Small intestine (tissue), 7 donors: ENCODE results near the gene PTP4A2. TPM values are rescaled to one million over a fixed set of nuclear protein-coding genes. Genes with fewer than 3 reads are reported as not detected.

Source experiments
- DNase-seq, 2 donors: peaks; one replicate each; pipeline versions ENCODE4 v3.0.0 to v3.0.0-alpha.2; 2013
- FAIRE-seq: peaks from 2 replicates; lab custom pipeline; 2012; peaks lifted over from hg19 to GRCh38; lab: Jason Lieb, UNC
- H3K27ac ChIP-seq, 3 donors: one replicate each; pipeline ENCODE4 v1.5.1; 2013; ENCODE audit warnings: low read length in 2 of 3, mild to moderate bottlenecking in 2 of 3, control low read depth in 1 of 3, inconsistent platforms in 1 of 3, low read depth in 1 of 3, moderate library complexity in 1 of 3
- H3K27me3 ChIP-seq, 3 donors: one replicate each; pipeline ENCODE4 v1.6.1; 2013; ENCODE audit warnings: low read length in 3 of 3, inconsistent platforms in 1 of 3; ENCODE audit not compliant: control insufficient read depth in 3 of 3, insufficient read depth in 3 of 3
- H3K36me3 ChIP-seq, 3 donors: one replicate each; pipeline ENCODE4 v1.6.1; 2013; ENCODE audit warnings: low read length in 3 of 3, inconsistent platforms in 1 of 3, low read depth in 1 of 3, mild to moderate bottlenecking in 1 of 3, moderate library complexity in 1 of 3; ENCODE audit not compliant: control insufficient read depth in 3 of 3, insufficient read depth in 2 of 3
- H3K4me1 ChIP-seq, 3 donors: one replicate each; pipeline ENCODE4 v1.6.1; 2013; ENCODE audit warnings: low read length in 2 of 3, inconsistent platforms in 1 of 3, low read depth in 1 of 3, mild to moderate bottlenecking in 1 of 3, moderate library complexity in 1 of 3; ENCODE audit not compliant: control insufficient read depth in 3 of 3, insufficient read depth in 2 of 3
- H3K4me3 ChIP-seq, 3 donors: one replicate each; pipeline ENCODE4 v1.5.1; 2013; ENCODE audit warnings: low read length in 3 of 3, control low read depth in 1 of 3, inconsistent platforms in 1 of 3, low read depth in 1 of 3, mild to moderate bottlenecking in 1 of 3, moderate library complexity in 1 of 3
- H3K9me3 ChIP-seq, 2 donors: one replicate each; pipeline ENCODE4 v1.6.1; 2013; ENCODE audit warnings: low read depth in 1 of 2, low read length in 1 of 2; ENCODE audit not compliant: control insufficient read depth in 2 of 2, insufficient read depth in 1 of 2
- WGBS, 3 donors: extraction: QIAGEN DNeasy Blood & Tissue Kit; methylation state at CpG; one replicate each; pipeline ENCODE4 v1.1.7; 2013; 5-methylcytosine and 5-hydroxymethylcytosine counted together
- polyA plus RNA-seq, 4 donors: library from polyadenylated mRNA; stranded (reverse) in 3 of 4; unstranded in 1 of 4; fragments of 200-250 nt in 3 of 4; fragments of 120-200 nt in 1 of 4; gene quantifications; one replicate each; pipeline versions ENCODE4 v1.2.1 to v1.2.3, GENCODE V29; 2013
- donor health status: healthy with polysubstance abuse.
- donor health status: control.
- donor health status: control.
- donor health status: Bipolar disorder and iron deficiency.
- donor health status: healthy.

Gene PTP4A2
- polyA plus RNA-seq, 4 donors = 115 to 213 (median 124) TPM

DNA sequence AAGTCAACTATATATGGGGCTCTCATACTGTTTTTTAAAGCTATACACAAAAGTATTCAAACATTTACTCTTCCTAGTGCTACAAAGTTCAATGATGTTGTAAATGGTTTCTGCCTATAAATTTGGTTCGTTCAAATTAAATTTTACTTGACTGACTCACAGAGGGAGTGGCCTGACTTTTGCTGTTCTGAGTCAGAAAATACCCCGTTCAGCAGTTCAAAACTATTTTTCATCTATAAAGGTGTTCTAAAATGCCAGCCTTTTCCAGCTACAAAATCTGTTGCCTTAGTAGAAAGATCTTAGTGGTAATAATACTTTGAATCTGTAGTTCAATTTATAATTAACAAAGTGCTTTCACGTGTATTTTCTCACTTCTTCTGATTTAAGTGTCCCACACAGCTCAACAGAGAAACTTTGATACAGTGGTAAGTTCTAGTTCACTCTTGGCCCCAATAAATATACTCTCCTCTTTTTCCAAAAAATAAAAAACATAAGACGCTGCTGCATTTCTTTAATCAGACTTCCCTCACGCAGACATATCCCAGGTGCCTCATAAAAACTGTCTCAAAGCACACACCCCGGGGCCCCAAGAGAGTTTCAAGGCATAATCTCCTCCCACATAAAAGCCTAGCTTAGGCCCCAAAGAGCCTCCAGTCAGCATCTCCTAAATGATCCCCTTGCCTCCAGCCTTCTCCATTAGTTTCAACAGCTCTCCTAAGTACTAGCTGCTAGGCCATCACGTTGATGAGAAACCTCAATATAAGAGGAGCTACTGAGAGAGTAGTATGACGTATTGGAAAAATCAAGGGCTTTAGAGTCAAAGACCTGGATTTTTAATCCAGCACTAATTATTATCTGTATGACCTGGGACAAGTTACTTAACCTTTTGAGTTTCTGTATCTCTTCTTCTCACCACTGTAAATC is 3.2 kb downstream of the PTP4A2 start:
- WGBS, 3 donors = 6 to 16% (median 6%) methylated on average over 8 of the region's 8 CpGs
- Histone ChIP-seq H3K27ac (peak overlapping the region; percentile 35 to 96 (median 61)), H3K4me3 (peak overlapping the region in 2 of 3 donors; percentile 0 to 2), H3K9me3 (no peaks in the 10 kb centered on the region), H3K4me1 (peaks cover 3 to 55% (median 22%) of the 10 kb centered on the region in 3 donors), H3K36me3 (peaks cover 0 to 10% (median 2%) of the 10 kb centered on the region in 3 donors), H3K27me3 (no peaks in the 10 kb centered on the region)
- DNase-seq = peak; percentile 66 to 68
- FAIRE-seq = no peak

DNA sequence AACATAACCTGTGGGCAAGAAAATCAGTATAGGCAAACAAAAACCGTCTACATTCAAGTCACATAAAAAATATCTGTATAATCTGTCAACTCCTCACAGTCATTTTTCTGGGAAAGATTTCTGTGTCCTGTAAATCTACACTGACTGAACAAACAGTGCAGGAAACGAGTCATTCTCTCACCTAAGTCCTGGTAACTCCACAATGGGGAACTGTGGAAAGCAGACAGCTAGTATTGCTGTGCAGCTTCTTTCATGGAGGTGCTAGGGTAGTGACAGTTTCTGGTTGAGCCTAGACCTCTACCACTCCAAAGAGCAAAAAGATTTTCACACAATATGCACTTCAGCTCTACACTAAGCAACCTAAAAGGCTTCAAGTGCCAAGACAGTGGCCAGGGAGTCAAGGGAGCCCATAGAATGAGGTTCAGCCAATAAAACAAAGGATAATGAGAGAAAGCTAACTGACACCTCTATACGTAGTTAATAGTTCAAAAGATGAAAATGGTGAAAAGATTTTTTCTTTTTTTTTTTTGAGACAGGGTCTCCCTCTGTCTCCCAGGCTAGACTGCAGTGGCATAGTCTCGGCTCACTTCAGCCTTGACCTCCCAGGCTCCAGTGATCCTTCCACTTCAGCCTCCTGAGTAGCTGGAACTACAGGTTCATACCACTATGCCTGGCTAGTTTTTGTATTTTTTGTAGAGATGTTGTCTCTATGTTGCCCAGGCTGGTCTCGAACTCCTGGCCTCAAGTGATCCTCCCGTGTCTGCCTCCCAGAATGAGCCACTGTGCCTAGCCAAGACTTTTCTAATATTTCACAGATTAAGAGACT is 5.5 kb downstream of the PTP4A2 start:
- no peaks in the 10 kb centered on the region for H3K27me3 ChIP-seq
- H3K4me1 ChIP-seq = peaks cover 0 to 47% (median 25%) of the 10 kb centered on the region in 3 donors
- peak overlapping the region; percentile 52 to 79 (median 56) for H3K27ac ChIP-seq
- no peak overlapping the region for H3K4me3 ChIP-seq
- no peak for DNase-seq
- WGBS, 3 donors = 44 to 53% (median 53%) methylated on average over 6 of the region's 6 CpGs
- peaks cover 0 to 10% (median 2%) of the 10 kb centered on the region in 3 donors for H3K36me3 ChIP-seq
- FAIRE-seq = no peak
- H3K9me3 ChIP-seq = no peaks in the 10 kb centered on the region

DNA sequence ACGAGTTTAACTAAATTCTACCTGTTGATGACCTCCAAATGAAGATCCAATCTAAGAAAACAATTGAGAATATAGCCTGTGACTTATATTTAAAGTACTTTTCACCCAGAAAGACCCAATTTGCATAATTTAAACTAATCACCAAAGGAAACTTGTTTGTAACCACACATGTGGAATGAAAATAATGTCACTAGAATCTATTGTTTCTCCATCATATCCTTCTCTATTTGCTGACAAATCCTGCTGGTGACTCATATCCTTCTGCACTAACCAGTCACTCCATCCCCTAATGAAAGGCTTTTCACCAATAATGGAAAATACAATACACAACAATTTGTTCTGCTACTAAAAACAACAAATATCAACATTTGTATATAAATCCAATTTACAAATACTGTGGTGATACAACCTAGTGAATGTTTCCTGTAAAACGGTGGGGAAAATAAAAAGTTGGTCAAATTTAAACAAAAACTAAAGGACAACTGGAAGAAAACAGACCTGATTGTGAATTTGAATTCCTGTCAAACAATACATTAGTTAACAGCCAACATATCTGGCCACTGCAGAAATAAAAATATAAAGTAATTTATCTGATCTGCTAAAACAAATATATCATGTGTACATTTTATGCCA is 6.5 kb downstream of the PTP4A2 start:
- H3K9me3 ChIP-seq = no peaks in the 10 kb centered on the region
- no peak for DNase-seq
- no peak overlapping the region for H3K4me3 ChIP-seq
- FAIRE-seq = no peak
- H3K27me3 ChIP-seq = no peaks in the 10 kb centered on the region
- peaks cover 0 to 51% (median 33%) of the 10 kb centered on the region in 3 donors for H3K4me1 ChIP-seq
- H3K36me3 ChIP-seq = peaks cover 0 to 10% (median 2%) of the 10 kb centered on the region in 3 donors
- peak overlapping the region in 1 of 3 donors; percentile 31 for H3K27ac ChIP-seq
- WGBS, 3 donors = 12 to 17% (median 16%) methylated on average over 2 of the region's 2 CpGs

DNA sequence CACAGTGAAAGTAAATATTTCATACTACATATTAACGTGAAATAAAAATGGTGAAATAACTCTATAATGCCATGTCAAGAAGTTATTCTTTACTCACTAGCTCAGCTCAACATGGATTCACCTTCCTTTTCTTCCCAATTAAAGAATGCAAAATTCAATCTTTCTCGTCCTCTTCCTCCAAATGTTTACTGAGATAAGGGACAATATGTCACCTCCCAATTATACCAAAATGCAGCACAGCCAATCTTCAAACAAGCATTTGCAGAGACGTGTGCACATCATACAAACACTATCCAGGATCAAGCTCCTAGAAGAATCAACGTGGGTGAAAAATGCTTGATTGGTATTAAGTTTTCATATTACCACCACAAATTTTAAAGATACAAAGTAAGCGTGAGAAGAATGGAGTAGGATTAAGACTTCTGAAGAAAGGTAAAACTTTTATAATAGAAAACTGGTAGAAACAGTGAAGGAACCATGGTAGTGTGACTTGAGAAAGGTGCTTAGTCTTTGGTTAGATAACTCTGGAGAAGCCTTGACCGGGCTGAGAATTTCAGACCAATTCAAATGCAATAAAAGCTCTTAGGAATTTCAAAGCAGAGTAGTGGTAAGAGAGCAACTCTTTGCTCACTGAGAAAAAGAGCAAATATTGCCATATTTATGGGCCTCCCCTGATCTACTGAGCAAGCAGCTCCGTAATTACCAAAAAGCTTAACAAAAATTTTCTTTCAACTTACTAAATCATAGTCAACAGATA is 7.2 kb downstream of the PTP4A2 start:
- FAIRE-seq (no peak), DNase-seq (no peak)
- H3K36me3 ChIP-seq = peaks cover 0 to 8% (median 2%) of the 10 kb centered on the region in 3 donors
- WGBS, 3 donors = 35 to 44% (median 40%) methylated on average over 7 of the region's 7 CpGs
- H3K4me1 ChIP-seq = peaks cover 0 to 53% (median 33%) of the 10 kb centered on the region in 3 donors
- H3K4me3 ChIP-seq = no peak overlapping the region
- H3K27me3 ChIP-seq = no peaks in the 10 kb centered on the region
- H3K9me3 ChIP-seq = no peaks in the 10 kb centered on the region
- H3K27ac ChIP-seq = peak overlapping the region in 2 of 3 donors; percentile 31 to 77

DNA sequence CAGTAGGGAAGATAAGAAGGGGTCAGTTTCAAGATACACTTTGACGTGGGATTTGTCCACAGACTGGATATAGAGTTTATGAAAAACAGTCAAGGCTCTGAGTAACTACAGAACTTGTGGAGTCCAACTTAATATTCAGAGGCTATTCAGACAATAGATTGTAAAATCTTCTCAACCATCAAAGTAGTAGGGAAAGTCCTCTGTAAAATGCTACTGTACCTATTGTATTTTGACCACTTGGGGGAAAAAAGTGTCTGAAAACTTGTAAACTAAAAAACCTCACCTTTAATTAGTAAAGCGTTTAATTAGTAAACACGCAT is 10.5 kb downstream of the PTP4A2 start:
- no peaks in the 10 kb centered on the region for H3K9me3 ChIP-seq
- peaks cover 0 to 6% (median under 1%) of the 10 kb centered on the region in 3 donors for H3K36me3 ChIP-seq
- 45 to 62% (median 53%) methylated on average over 3 of the region's 3 CpGs for WGBS, 3 donors
- H3K27me3 ChIP-seq = no peaks in the 10 kb centered on the region
- no peak overlapping the region for H3K4me3 ChIP-seq
- H3K4me1 ChIP-seq = peaks cover 2 to 43% (median 24%) of the 10 kb centered on the region in 3 donors
- no peak for FAIRE-seq
- no peak for DNase-seq
- H3K27ac ChIP-seq = peak overlapping the region in 2 of 3 donors; percentile 8 to 9

DNA sequence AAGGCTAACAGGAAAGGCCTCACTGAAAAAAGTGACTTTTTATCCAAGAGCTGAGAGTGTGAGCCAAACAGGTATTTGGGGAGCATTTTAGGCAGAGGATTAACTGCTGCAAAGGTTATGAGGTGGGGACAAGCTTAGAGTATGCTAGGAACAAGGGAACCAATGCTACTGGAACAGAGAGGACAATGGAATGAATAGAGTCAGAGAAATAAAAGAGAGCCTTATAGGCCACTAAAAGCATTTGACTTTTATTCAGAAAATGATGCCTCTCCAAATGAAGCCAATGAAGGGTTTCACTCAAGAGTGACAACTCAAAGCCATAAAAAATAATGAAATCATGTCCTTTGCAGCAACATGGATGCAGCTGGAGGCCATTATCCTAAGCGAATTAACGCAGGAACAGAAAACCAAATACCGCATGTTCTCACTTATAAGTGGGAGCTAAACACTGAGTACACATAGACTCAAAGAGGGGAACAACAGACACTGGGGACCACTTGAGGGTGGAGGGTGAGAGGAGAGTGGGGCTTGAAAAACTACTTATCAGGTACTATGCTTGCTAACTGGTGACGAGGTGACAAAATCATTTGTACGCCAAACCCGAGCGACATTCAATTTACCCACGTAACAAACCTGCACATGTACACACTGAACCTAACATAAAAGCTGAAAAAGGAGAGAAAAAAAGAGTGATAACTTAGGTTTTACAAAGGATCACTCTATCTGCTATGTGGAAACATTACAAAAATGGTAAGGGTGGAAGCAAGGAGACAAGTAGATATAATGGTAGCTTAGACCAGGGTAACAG is 11.1 kb downstream of the PTP4A2 start:
- H3K27ac ChIP-seq = peak overlapping the region in 1 of 3 donors; percentile 60
- 63 to 75% (median 70%) methylated on average over 8 of the region's 8 CpGs for WGBS, 3 donors
- no peaks in the 10 kb centered on the region for H3K9me3 ChIP-seq
- no peak for DNase-seq
- no peak overlapping the region for H3K4me3 ChIP-seq
- H3K27me3 ChIP-seq = no peaks in the 10 kb centered on the region
- H3K36me3 ChIP-seq = peaks cover 0 to 8% (median 0%) of the 10 kb centered on the region in 3 donors
- no peak for FAIRE-seq
- peaks cover 2 to 41% (median 22%) of the 10 kb centered on the region in 3 donors for H3K4me1 ChIP-seq

DNA sequence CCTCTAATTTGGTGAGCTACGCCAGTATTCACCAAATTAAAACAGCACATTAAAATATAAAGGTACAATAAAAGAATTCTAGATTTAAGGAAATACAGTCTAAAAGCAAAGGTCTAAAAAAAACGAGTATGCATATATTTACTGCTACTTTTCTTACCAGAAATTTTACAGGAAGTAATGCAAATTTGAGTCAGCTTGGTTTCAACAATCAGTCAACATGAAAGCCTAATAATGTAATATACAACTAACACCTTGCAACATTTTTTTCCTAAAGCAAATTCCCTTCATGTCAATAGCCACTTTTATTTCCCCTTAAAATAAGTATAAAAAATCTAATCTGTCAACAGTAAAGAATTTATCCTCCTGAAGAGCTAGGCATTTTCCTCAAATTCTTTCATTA is 11.9 kb downstream of the PTP4A2 start:
- no peak overlapping the region for H3K4me3 ChIP-seq
- H3K27me3 ChIP-seq = no peaks in the 10 kb centered on the region
- H3K36me3 ChIP-seq = peaks cover 0 to 8% (median 0%) of the 10 kb centered on the region in 3 donors
- FAIRE-seq (no peak), DNase-seq (no peak)
- H3K4me1 ChIP-seq = peaks cover 2 to 39% (median 21%) of the 10 kb centered on the region in 3 donors
- no peaks in the 10 kb centered on the region for H3K9me3 ChIP-seq
- no peak overlapping the region for H3K27ac ChIP-seq
- WGBS, 3 donors = 47 to 52% (median 49%) methylated on average over 2 of the region's 2 CpGs
